WTC11 (cell line): Measurements from ENCODE around the gene KAT2B. TPM values are rescaled to one million over a fixed set of nuclear protein-coding genes. Genes with fewer than 3 reads are reported as not detected.
A peak's percentile ranks its signal among the peaks of the same experiment; 100 is the strongest.

ENCODE experiments used
- ATAC-seq: fragments of 200-7000 bp; cut with Tn5 transposase; 2 replicates; pipeline ENCODE4 v1.10.0; 2021; ENCODE audit warnings: mild to moderate bottlenecking, moderate library complexity
- CTCF ChIA-PET: fragments of 300-600 bp; sonication (Branson Sonifier 250); formaldehyde crosslinking; loops from one replicate; lab custom pipeline; 2021; ENCODE audit warnings: antibody characterized with exemption; lab: Charles Lee
- POLR2A ChIA-PET: fragments of 350-600 bp; sonication (Branson Sonifier 250); formaldehyde crosslinking; loops from one replicate; lab custom pipeline; 2021; ENCODE audit warnings: antibody characterized with exemption; lab: Charles Lee
- DNase-seq: peaks from one replicate; pipeline ENCODE4 v3.0.0; 2021; ENCODE audit warnings: low spot score
- H3K27ac Mint-ChIP-seq: 2 replicates; pipeline ENCODE4 v1.8.0; 2021; ENCODE audit warnings: mixed read lengths
- H3K27me3 Mint-ChIP-seq: 2 replicates; pipeline ENCODE4 v1.8.0; 2021; ENCODE audit warnings: low read depth, mild to moderate bottlenecking, moderate library complexity, mixed read lengths
- H3K36me3 Mint-ChIP-seq: 2 replicates; pipeline ENCODE4 v1.8.0; 2021; ENCODE audit warnings: mixed read lengths
- H3K4me1 Mint-ChIP-seq: 2 replicates; pipeline ENCODE4 v1.8.0; 2022; ENCODE audit warnings: mixed read lengths
- H3K4me3 Mint-ChIP-seq: 2 replicates; pipeline ENCODE4 v1.8.0; 2021; ENCODE audit warnings: mild to moderate bottlenecking, moderate library complexity, mixed read lengths
- H3K9me3 Mint-ChIP-seq: 2 replicates; pipeline ENCODE4 v1.8.0; 2021; ENCODE audit warnings: mixed read lengths
- CREM ChIP-seq: sonication (generic); formaldehyde crosslinking; IDR thresholded peaks from 2 replicates; pipeline ENCODE4 v1.8.1; 2022; ENCODE audit warnings: mild to moderate bottlenecking, missing genetic modification reagents, moderate library complexity
- EMX1 ChIP-seq: fragments of 250-450 bp; sonication (Bioruptor Pico); IDR thresholded peaks from 2 replicates; pipeline ENCODE4 v1.8.0; 2021; ENCODE audit warnings: mild to moderate bottlenecking
- GABPB1 ChIP-seq: sonication (generic); formaldehyde crosslinking; IDR thresholded peaks from 2 replicates; pipeline ENCODE4 v1.8.1; 2023; ENCODE audit warnings: mild to moderate bottlenecking, missing genetic modification reagents
- GTF2I ChIP-seq: fragments of 250-450 bp; sonication (Bioruptor Pico); conservative IDR thresholded peaks from 2 replicates; pipeline ENCODE4 v1.4.0; 2021; ENCODE audit warnings: mild to moderate bottlenecking
- JAZF1 ChIP-seq: fragments of 250-450 bp; sonication (Bioruptor Pico); IDR thresholded peaks from 2 replicates; pipeline ENCODE4 v1.9.0; 2021; ENCODE audit warnings: moderate library complexity, mild to moderate bottlenecking, inconsistent platforms
- JUN ChIP-seq: sonication (generic); formaldehyde crosslinking; IDR thresholded peaks from 2 replicates; pipeline ENCODE4 v1.8.0; 2023; ENCODE audit warnings: mild to moderate bottlenecking, missing genetic modification reagents
- NFE2L1 ChIP-seq: sonication (generic); formaldehyde crosslinking; IDR thresholded peaks from 2 replicates; pipeline ENCODE4 v1.8.1; 2023; ENCODE audit warnings: missing genetic modification reagents
- PRRX2 ChIP-seq: fragments of 250-450 bp; sonication (Bioruptor Pico); IDR thresholded peaks from 2 replicates; pipeline ENCODE4 v1.8.0; 2021; ENCODE audit warnings: mild to moderate bottlenecking
- TEAD1 ChIP-seq: sonication (generic); formaldehyde crosslinking; IDR thresholded peaks from 2 replicates; pipeline ENCODE4 v1.8.0; 2022; ENCODE audit warnings: mild to moderate bottlenecking, missing genetic modification reagents
- ZBTB21 ChIP-seq: sonication (generic); formaldehyde crosslinking; IDR thresholded peaks from 2 replicates; pipeline ENCODE4 v1.8.1; 2023; ENCODE audit warnings: mild to moderate bottlenecking, missing genetic modification reagents, borderline replicate concordance
- ZNF121 ChIP-seq: sonication (generic); formaldehyde crosslinking; IDR thresholded peaks from 2 replicates; pipeline ENCODE4 v1.8.0; 2023; ENCODE audit warnings: missing genetic modification reagents
- ZNF396 ChIP-seq: fragments of 250-450 bp; sonication (Bioruptor Pico); IDR thresholded peaks from 2 replicates; pipeline ENCODE4 v1.8.0; 2021; ENCODE audit warnings: mild to moderate bottlenecking, moderate library complexity, borderline replicate concordance
- ZNF416 ChIP-seq: fragments of 250-450 bp; sonication (Bioruptor Pico); IDR thresholded peaks from 2 replicates; pipeline ENCODE4 v1.9.0; 2021; ENCODE audit warnings: mild to moderate bottlenecking, inconsistent platforms
- ZNF671 ChIP-seq: fragments of 250-450 bp; sonication (Bioruptor Pico); IDR thresholded peaks from 2 replicates; pipeline ENCODE4 v1.8.0; 2021; ENCODE audit warnings: mild to moderate bottlenecking
- total RNA-seq: library from RNA; stranded (reverse); gene quantifications from 3 replicates; pipeline ENCODE4 v1.2.3, GENCODE V29; 2021
- TF ChIP-seq, protein P1 (sequence below): sonication (generic); formaldehyde crosslinking; IDR thresholded peaks from 2 replicates; pipeline ENCODE4 v1.8.0; 2023; ENCODE audit warnings: mild to moderate bottlenecking, missing genetic modification reagents
- TF ChIP-seq, protein P2 (sequence below): sonication (generic); formaldehyde crosslinking; conservative IDR thresholded peaks from 2 replicates; pipeline ENCODE4 v1.8.1; 2023; ENCODE audit warnings: mild to moderate bottlenecking, low read depth, missing genetic modification reagents, moderate library complexity
- TF ChIP-seq, protein P3 (sequence below): sonication (generic); formaldehyde crosslinking; conservative IDR thresholded peaks from 2 replicates; pipeline ENCODE4 v1.8.1; 2022; ENCODE audit warnings: mild to moderate bottlenecking, missing genetic modification reagents
- TF ChIP-seq, protein P4 (sequence below): sonication (generic); formaldehyde crosslinking; IDR thresholded peaks from 2 replicates; pipeline ENCODE4 v1.8.1; 2022; ENCODE audit warnings: low read depth, mild to moderate bottlenecking, moderate library complexity, missing genetic modification reagents, borderline replicate concordance
- TF ChIP-seq, protein P5 (sequence below): sonication (generic); formaldehyde crosslinking; IDR thresholded peaks from 2 replicates; pipeline ENCODE4 v1.8.0; 2022; ENCODE audit warnings: mild to moderate bottlenecking, missing genetic modification reagents
- TF ChIP-seq, protein P6 (sequence below): sonication (generic); formaldehyde crosslinking; IDR thresholded peaks from 2 replicates; pipeline ENCODE4 v1.8.1; 2023; ENCODE audit warnings: mild to moderate bottlenecking, missing genetic modification reagents, moderate library complexity
- TF ChIP-seq, protein P7 (sequence below): sonication (generic); formaldehyde crosslinking; IDR thresholded peaks from 2 replicates; pipeline ENCODE4 v1.8.1; 2022; ENCODE audit warnings: mild to moderate bottlenecking, missing genetic modification reagents, moderate library complexity, borderline replicate concordance
- TF ChIP-seq, protein P8 (sequence below): sonication (generic); formaldehyde crosslinking; IDR thresholded peaks from 2 replicates; pipeline ENCODE4 v1.8.1; 2022; ENCODE audit warnings: mild to moderate bottlenecking, moderate library complexity, missing genetic modification reagents

The KAT2B gene
- total RNA-seq, 1 experiment from 2014 or later: 2.7 TPM

DNA sequence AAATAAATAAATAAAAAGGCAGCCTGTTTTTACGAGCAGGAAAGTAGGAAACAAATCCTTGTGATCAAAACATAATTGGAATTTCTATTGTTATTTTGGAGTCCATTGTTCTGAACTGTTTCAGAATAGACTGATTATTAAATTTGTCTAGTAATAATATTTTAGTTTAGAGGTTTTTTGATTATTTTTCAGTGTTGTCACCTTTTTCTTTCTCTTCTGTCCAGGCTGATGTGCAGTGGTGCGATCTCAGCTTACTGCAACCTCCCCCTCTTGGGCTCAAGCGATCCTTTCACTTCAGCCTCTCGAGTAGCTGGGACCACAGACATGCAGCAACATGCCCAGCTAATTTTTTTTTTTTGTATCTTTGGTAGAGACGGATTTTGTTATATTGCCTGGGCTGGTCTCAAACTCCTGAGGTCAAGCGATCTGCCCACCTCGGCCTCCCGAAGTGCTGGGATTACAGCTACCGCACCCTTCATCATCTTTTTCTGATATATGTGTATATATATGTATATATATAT, 38.0 kb downstream of the KAT2B start:
- TF ChIP-seq, protein P1, sequence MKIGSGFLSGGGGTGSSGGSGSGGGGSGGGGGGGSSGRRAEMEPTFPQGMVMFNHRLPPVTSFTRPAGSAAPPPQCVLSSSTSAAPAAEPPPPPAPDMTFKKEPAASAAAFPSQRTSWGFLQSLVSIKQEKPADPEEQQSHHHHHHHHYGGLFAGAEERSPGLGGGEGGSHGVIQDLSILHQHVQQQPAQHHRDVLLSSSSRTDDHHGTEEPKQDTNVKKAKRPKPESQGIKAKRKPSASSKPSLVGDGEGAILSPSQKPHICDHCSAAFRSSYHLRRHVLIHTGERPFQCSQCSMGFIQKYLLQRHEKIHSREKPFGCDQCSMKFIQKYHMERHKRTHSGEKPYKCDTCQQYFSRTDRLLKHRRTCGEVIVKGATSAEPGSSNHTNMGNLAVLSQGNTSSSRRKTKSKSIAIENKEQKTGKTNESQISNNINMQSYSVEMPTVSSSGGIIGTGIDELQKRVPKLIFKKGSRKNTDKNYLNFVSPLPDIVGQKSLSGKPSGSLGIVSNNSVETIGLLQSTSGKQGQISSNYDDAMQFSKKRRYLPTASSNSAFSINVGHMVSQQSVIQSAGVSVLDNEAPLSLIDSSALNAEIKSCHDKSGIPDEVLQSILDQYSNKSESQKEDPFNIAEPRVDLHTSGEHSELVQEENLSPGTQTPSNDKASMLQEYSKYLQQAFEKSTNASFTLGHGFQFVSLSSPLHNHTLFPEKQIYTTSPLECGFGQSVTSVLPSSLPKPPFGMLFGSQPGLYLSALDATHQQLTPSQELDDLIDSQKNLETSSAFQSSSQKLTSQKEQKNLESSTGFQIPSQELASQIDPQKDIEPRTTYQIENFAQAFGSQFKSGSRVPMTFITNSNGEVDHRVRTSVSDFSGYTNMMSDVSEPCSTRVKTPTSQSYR (CRISPR knock-in tag): no peak
- TF ChIP-seq TEAD1 (CRISPR knock-in tag) (no peak), CREM (CRISPR knock-in tag) (no peak)
- TF ChIP-seq, all 79 proteins: peak for 0
- ChIA-PET POLR2A (interaction anchor here (0.7 kb wide), 1 partner anchor 390 kb away, joined by 3 read pairs; no protein-coding TSS in a partner anchor), CTCF (no interaction called here)
- DNase-seq (no peak), ATAC-seq (no peak)
- H3K36me3 Mint-ChIP-seq: no peaks in the 10 kb centered on the region
- H3K4me3 Mint-ChIP-seq: no peak overlapping the region
- H3K27me3 Mint-ChIP-seq: no peaks in the 10 kb centered on the region
- H3K9me3 Mint-ChIP-seq: no peaks in the 10 kb centered on the region
- H3K4me1 Mint-ChIP-seq: peaks cover 28% of the 10 kb centered on the region
- peak overlapping the region; percentile 57; the same call in 1 of the 2 replicates for H3K27ac Mint-ChIP-seq

DNA sequence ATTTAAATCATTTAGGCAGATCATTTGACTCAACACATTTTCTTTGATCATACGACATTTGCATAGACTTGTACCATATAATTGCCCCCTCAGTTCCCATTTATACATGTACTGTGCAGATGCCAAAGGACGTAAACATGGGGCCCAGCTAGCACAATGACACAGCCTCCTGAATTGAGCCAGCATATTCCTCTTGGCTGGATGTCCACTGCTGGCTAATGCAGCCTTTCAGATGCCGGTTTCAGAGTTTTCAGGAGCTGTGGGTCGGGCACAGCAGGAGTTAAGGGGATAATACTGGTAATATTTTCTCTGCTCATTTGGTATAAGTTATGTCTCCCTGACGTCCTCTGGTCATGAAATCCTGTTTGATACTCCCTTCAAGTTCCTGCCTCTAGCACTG, 39.4 kb downstream of the KAT2B start:
- Mint-ChIP-seq H3K4me3 (no peak overlapping the region), H3K4me1 (peaks cover 15% of the 10 kb centered on the region), H3K9me3 (no peaks in the 10 kb centered on the region), H3K27ac (peak overlapping the region; percentile 50), H3K36me3 (no peaks in the 10 kb centered on the region), H3K27me3 (no peaks in the 10 kb centered on the region)
- ChIA-PET CTCF (no interaction called here), POLR2A (no interaction called here)
- no peak for DNase-seq
- TF ChIP-seq GTF2I: no peak
- no peak for TF ChIP-seq JUN
- no peak for TF ChIP-seq ZNF671 (CRISPR knock-in tag)
- TF ChIP-seq, protein P2, sequence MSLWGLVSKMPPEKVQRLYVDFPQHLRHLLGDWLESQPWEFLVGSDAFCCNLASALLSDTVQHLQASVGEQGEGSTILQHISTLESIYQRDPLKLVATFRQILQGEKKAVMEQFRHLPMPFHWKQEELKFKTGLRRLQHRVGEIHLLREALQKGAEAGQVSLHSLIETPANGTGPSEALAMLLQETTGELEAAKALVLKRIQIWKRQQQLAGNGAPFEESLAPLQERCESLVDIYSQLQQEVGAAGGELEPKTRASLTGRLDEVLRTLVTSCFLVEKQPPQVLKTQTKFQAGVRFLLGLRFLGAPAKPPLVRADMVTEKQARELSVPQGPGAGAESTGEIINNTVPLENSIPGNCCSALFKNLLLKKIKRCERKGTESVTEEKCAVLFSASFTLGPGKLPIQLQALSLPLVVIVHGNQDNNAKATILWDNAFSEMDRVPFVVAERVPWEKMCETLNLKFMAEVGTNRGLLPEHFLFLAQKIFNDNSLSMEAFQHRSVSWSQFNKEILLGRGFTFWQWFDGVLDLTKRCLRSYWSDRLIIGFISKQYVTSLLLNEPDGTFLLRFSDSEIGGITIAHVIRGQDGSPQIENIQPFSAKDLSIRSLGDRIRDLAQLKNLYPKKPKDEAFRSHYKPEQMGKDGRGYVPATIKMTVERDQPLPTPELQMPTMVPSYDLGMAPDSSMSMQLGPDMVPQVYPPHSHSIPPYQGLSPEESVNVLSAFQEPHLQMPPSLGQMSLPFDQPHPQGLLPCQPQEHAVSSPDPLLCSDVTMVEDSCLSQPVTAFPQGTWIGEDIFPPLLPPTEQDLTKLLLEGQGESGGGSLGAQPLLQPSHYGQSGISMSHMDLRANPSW: no peak
- TF ChIP-seq NFE2L1 (CRISPR knock-in tag): no peak
- TF ChIP-seq ZNF396 (CRISPR knock-in tag): no peak
- no peak for TF ChIP-seq ZBTB21 (CRISPR knock-in tag)
- no peak for TF ChIP-seq ZNF121
- no peak for TF ChIP-seq GABPB1 (CRISPR knock-in tag)
- TF ChIP-seq, protein P3, sequence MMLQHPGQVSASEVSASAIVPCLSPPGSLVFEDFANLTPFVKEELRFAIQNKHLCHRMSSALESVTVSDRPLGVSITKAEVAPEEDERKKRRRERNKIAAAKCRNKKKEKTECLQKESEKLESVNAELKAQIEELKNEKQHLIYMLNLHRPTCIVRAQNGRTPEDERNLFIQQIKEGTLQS: no peak
- ATAC-seq: no peak

DNA sequence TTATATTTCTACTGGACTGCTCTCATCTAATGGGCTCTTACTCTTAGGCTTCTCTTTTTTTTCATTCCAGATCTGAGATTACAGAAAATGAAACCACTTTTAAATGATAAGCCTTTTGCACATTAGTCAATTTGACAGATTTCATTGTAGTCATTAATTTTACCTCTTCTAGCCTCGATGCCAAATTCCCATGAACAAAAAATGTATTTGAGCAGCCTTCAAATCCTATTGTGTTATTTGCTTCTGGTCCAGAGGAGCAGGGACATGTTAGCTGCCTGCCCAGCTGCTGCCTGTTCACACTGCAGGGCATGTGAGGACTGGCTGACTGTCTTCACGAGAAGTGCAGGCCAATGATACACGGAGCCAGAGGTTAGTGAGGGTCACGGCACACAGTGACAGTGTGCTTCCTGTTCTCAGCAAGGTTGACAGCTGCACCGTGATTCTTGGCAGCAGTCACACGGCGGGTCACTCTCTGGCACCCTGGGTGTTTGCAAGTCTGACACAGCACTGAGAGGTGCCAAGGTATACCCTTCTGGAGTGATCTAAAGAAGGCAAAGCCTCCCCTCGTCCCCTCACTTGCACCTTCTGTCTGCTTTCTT, 40.8 kb downstream of the KAT2B start:
- no peaks in the 10 kb centered on the region for H3K36me3 Mint-ChIP-seq
- POLR2A ChIA-PET: no interaction called here
- no peak for ATAC-seq
- TF ChIP-seq, protein P4, sequence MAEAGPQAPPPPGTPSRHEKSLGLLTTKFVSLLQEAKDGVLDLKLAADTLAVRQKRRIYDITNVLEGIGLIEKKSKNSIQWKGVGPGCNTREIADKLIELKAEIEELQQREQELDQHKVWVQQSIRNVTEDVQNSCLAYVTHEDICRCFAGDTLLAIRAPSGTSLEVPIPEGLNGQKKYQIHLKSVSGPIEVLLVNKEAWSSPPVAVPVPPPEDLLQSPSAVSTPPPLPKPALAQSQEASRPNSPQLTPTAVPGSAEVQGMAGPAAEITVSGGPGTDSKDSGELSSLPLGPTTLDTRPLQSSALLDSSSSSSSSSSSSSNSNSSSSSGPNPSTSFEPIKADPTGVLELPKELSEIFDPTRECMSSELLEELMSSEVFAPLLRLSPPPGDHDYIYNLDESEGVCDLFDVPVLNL (CRISPR knock-in tag): no peak
- no peak for TF ChIP-seq EMX1 (CRISPR knock-in tag)
- TF ChIP-seq, protein P5, sequence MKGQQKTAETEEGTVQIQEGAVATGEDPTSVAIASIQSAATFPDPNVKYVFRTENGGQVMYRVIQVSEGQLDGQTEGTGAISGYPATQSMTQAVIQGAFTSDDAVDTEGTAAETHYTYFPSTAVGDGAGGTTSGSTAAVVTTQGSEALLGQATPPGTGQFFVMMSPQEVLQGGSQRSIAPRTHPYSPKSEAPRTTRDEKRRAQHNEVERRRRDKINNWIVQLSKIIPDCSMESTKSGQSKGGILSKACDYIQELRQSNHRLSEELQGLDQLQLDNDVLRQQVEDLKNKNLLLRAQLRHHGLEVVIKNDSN: no peak
- TF ChIP-seq JUN: no peak
- TF ChIP-seq, protein P6, sequence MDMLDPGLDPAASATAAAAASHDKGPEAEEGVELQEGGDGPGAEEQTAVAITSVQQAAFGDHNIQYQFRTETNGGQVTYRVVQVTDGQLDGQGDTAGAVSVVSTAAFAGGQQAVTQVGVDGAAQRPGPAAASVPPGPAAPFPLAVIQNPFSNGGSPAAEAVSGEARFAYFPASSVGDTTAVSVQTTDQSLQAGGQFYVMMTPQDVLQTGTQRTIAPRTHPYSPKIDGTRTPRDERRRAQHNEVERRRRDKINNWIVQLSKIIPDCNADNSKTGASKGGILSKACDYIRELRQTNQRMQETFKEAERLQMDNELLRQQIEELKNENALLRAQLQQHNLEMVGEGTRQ (CRISPR knock-in tag): no peak
- TF ChIP-seq ZNF416: no peak
- TF ChIP-seq, protein P7, sequence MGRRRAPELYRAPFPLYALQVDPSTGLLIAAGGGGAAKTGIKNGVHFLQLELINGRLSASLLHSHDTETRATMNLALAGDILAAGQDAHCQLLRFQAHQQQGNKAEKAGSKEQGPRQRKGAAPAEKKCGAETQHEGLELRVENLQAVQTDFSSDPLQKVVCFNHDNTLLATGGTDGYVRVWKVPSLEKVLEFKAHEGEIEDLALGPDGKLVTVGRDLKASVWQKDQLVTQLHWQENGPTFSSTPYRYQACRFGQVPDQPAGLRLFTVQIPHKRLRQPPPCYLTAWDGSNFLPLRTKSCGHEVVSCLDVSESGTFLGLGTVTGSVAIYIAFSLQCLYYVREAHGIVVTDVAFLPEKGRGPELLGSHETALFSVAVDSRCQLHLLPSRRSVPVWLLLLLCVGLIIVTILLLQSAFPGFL: no peak
- TF ChIP-seq JAZF1 (CRISPR knock-in tag): no peak
- no peak for TF ChIP-seq PRRX2
- no peak for TF ChIP-seq ZNF396 (CRISPR knock-in tag)
- TF ChIP-seq, protein P8, sequence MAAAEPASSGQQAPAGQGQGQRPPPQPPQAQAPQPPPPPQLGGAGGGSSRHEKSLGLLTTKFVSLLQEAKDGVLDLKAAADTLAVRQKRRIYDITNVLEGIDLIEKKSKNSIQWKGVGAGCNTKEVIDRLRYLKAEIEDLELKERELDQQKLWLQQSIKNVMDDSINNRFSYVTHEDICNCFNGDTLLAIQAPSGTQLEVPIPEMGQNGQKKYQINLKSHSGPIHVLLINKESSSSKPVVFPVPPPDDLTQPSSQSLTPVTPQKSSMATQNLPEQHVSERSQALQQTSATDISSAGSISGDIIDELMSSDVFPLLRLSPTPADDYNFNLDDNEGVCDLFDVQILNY (CRISPR knock-in tag): no peak
- TF ChIP-seq ZNF671 (CRISPR knock-in tag): no peak
- TF ChIP-seq, all 79 proteins: peak for 0
- Mint-ChIP-seq H3K4me1 (peaks cover 14% of the 10 kb centered on the region), H3K27me3 (no peaks in the 10 kb centered on the region), H3K9me3 (no peaks in the 10 kb centered on the region), H3K4me3 (no peak overlapping the region), H3K27ac (no peak overlapping the region)
- CTCF ChIA-PET: no interaction called here
- no peak for DNase-seq
